ENCODE results near the gene KLF11. TPM values are rescaled to one million over a fixed set of nuclear protein-coding genes. Genes with fewer than 3 reads are reported as not detected.

KLF11 gene
- total RNA-seq, 1 donor: 8.3 TPM

DNA sequence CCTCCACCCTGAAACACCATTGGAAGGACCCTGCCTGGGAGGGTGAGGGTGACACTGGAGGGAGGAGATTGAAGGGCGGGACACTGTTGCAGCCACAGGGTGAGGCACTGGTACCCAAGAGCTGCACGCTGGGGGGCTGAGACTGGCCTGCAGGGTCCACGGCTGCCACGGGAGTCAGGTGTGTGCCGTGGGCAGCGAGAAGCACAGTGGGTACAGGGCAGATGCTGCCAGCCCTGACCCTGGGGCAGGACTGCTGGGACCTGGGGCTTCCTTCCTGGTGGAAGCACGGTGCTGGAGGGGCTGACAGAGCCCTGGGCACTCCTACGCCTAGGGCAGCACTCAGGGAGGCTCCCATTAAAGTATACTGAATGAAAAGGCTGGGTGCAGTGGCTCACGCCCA lies 20.2 kb downstream of the KLF11 start:
- peak; percentile 52 for DNase-seq (ENCODE audit: insufficient read length, low spot score, missing footprints)
- Histone ChIP-seq H3K9me3 (ENCODE audit: low read depth, low read length) (no peaks in the 10 kb centered on the region), H4K20me1 (ENCODE audit: insufficient read depth, low read length) (no peaks in the 10 kb centered on the region), H2AFZ (ENCODE audit: low read length) (no peak overlapping the region), H3K4me1 (ENCODE audit: insufficient read depth, low read length) (no peaks in the 10 kb centered on the region), H3K27ac (ENCODE audit: low read depth, low read length) (no peak overlapping the region), H3K36me3 (ENCODE audit: insufficient read depth, low read length) (no peaks in the 10 kb centered on the region), H3K4me2 (ENCODE audit: insufficient read depth, low read length) (no peak overlapping the region), H3K79me2 (ENCODE audit: insufficient read depth, low read length) (no peaks in the 10 kb centered on the region), H3K27me3 (ENCODE audit: insufficient read depth, low read length) (no peaks in the 10 kb centered on the region), H3K4me3 (ENCODE audit: insufficient read depth, low read length) (no peak overlapping the region)
- TF ChIP-seq, protein P1, sequence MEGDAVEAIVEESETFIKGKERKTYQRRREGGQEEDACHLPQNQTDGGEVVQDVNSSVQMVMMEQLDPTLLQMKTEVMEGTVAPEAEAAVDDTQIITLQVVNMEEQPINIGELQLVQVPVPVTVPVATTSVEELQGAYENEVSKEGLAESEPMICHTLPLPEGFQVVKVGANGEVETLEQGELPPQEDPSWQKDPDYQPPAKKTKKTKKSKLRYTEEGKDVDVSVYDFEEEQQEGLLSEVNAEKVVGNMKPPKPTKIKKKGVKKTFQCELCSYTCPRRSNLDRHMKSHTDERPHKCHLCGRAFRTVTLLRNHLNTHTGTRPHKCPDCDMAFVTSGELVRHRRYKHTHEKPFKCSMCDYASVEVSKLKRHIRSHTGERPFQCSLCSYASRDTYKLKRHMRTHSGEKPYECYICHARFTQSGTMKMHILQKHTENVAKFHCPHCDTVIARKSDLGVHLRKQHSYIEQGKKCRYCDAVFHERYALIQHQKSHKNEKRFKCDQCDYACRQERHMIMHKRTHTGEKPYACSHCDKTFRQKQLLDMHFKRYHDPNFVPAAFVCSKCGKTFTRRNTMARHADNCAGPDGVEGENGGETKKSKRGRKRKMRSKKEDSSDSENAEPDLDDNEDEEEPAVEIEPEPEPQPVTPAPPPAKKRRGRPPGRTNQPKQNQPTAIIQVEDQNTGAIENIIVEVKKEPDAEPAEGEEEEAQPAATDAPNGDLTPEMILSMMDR (IDR thresholded peaks at IDR 0.05; ENCODE audit: extremely low read depth, low read depth, low read length): no peak

DNA sequence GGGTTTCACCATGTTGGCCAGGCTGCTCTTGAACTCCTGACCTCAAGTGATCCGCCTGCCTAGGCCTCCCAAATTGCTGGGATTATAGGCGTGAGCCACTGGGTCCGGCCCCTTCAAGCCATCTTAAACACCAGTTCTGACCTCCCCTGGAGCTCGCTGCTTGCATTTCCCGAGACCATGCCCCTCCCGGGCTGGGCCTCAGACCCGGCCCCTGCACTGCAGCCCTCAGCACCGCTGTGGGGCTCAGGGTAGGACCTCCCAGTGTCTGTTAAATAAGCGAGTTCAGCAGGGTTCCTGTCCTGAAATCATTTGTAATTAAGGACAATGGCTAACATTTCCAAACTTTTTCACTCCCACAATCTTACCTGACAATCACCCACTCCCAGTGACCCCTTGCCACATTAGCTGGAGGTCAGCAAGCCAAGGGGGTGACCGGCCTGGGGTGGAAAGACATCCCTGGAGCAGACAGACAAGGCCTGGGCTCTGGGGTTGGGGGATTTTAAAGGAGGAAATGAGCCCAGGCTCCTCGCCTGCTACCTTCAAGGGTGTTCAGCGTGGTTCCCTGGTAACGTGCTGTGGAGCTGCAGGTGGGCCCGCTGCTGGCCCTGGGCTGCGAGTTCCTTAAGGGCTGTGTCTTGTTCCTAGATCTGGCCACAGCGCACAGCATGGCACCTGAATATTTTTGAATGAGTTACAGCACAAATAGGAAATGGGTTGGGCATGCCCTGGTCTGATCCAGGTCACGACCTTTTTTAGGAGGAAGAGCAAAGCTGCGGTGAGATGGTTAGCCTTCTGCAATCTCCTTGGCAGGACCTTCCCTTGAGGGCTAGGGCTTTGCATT lies 21.8 kb downstream of the KLF11 start:
- Histone ChIP-seq H3K9me3 (ENCODE audit: low read depth, low read length) (no peaks in the 10 kb centered on the region), H3K27me3 (ENCODE audit: insufficient read depth, low read length) (no peaks in the 10 kb centered on the region), H4K20me1 (ENCODE audit: insufficient read depth, low read length) (no peaks in the 10 kb centered on the region), H2AFZ (ENCODE audit: low read length) (no peak overlapping the region), H3K27ac (ENCODE audit: low read depth, low read length) (no peak overlapping the region), H3K4me2 (ENCODE audit: insufficient read depth, low read length) (no peak overlapping the region), H3K4me3 (ENCODE audit: insufficient read depth, low read length) (no peak overlapping the region), H3K79me2 (ENCODE audit: insufficient read depth, low read length) (no peaks in the 10 kb centered on the region), H3K36me3 (ENCODE audit: insufficient read depth, low read length) (no peaks in the 10 kb centered on the region), H3K4me1 (ENCODE audit: insufficient read depth, low read length) (no peaks in the 10 kb centered on the region)
- TF ChIP-seq, protein P1 (IDR thresholded peaks at IDR 0.05; ENCODE audit: extremely low read depth, low read depth, low read length): no peak
- peak; percentile 73 for DNase-seq (ENCODE audit: insufficient read length, low spot score, missing footprints)

DNA sequence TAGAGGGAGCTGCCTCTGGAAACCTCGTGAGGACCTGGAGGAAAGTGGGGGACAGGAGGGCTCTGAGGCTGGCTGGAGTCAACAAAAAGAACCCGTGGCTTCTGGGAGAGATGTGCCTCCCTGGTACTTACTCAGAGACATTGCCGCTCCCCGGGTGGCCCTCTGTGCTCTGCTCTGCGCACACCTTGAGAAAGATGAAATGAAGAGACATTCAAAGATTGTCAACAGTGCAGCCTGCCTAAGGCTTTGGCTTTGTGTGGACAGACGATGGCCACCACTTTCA lies 22.4 kb downstream of the KLF11 start:
- H2AFZ ChIP-seq (ENCODE audit: low read length): no peak overlapping the region
- no peak overlapping the region for H3K4me2 ChIP-seq (ENCODE audit: insufficient read depth, low read length)
- H3K9me3 ChIP-seq (ENCODE audit: low read depth, low read length): no peaks in the 10 kb centered on the region
- H3K79me2 ChIP-seq (ENCODE audit: insufficient read depth, low read length): no peaks in the 10 kb centered on the region
- TF ChIP-seq, protein P1 (IDR thresholded peaks at IDR 0.05; ENCODE audit: extremely low read depth, low read depth, low read length): no peak
- H3K4me1 ChIP-seq (ENCODE audit: insufficient read depth, low read length): no peaks in the 10 kb centered on the region
- no peaks in the 10 kb centered on the region for H3K36me3 ChIP-seq (ENCODE audit: insufficient read depth, low read length)
- no peak overlapping the region for H3K27ac ChIP-seq (ENCODE audit: low read depth, low read length)
- peak; percentile 55 for DNase-seq (ENCODE audit: insufficient read length, low spot score, missing footprints)
- no peaks in the 10 kb centered on the region for H4K20me1 ChIP-seq (ENCODE audit: insufficient read depth, low read length)
- no peak overlapping the region for H3K4me3 ChIP-seq (ENCODE audit: insufficient read depth, low read length)
- H3K27me3 ChIP-seq (ENCODE audit: insufficient read depth, low read length): no peaks in the 10 kb centered on the region

DNA sequence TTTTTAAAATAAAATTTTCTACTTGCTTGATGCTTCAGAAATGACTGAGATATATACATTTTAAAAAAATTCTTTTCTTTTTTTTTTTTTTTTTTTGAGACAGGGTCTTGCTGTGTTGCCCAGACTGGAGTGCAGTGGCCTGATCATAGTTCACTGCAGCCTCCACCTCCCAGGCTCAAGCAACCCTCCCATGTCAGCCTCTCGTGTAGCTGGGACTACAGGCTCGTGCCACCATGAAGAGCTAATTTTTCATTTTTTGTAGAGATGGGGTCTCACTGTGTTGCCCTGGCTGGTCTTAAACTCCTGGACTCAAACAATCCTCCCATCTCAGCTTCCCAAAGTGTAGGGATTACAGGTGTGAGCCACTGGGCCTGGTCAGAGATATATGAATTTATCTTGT lies 24.0 kb downstream of the KLF11 start:
- H2AFZ ChIP-seq (ENCODE audit: low read length): no peak overlapping the region
- no peaks in the 10 kb centered on the region for H3K36me3 ChIP-seq (ENCODE audit: insufficient read depth, low read length)
- H4K20me1 ChIP-seq (ENCODE audit: insufficient read depth, low read length): no peaks in the 10 kb centered on the region
- H3K79me2 ChIP-seq (ENCODE audit: insufficient read depth, low read length): no peaks in the 10 kb centered on the region
- no peaks in the 10 kb centered on the region for H3K9me3 ChIP-seq (ENCODE audit: low read depth, low read length)
- no peaks in the 10 kb centered on the region for H3K4me1 ChIP-seq (ENCODE audit: insufficient read depth, low read length)
- no peak overlapping the region for H3K27ac ChIP-seq (ENCODE audit: low read depth, low read length)
- TF ChIP-seq, protein P1 (IDR thresholded peaks at IDR 0.05; ENCODE audit: extremely low read depth, low read depth, low read length): no peak
- DNase-seq (ENCODE audit: insufficient read length, low spot score, missing footprints): no peak
- no peak overlapping the region for H3K4me2 ChIP-seq (ENCODE audit: insufficient read depth, low read length)
- no peak overlapping the region for H3K4me3 ChIP-seq (ENCODE audit: insufficient read depth, low read length)
- H3K27me3 ChIP-seq (ENCODE audit: insufficient read depth, low read length): no peaks in the 10 kb centered on the region

Data from osteoblast (primary cell).